Eye (tissue), 1 donor: ENCODE results near the gene CCDC137.

Source experiments
- DNase-seq: peaks from one replicate; pipeline ENCODE4 v3.0.0-alpha.2; 2015

CCDC137 gene

DNA sequence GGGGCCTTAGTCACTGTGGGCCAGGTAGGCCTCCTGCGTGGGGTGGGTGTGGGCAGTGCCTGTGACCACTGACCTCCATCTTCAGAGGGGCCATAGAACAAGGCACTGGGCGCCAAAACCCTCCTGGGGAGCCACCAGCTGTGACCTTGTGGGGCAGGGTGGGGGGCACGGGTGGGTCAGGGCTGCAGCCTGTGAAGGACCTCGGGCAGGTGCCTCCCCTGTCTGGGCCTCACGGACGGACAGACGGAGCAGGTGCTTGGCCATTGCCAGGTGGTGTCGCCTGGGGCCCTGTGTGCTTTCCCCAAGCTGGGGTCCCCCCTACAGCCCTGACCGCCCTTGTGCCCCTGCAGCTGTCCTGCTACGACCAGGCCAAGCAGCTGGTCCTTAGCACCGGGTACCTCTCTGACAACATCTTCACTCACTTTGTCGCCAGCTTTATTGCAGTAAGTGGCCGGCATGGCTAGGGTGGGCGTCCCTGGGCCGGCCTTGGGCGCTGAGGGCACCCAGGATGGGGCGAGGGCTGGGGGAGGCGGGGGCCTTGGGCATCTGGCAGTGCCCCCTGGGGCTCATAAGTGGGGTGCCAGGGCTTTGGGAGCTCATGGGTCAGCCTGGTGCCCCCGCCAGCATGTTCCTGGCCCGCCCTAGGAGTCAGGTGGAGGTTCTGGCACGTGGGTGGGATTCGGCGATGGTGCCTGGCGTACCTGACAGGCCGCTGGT, 50.7 kb downstream of the CCDC137 start:
- no peak for DNase-seq

DNA sequence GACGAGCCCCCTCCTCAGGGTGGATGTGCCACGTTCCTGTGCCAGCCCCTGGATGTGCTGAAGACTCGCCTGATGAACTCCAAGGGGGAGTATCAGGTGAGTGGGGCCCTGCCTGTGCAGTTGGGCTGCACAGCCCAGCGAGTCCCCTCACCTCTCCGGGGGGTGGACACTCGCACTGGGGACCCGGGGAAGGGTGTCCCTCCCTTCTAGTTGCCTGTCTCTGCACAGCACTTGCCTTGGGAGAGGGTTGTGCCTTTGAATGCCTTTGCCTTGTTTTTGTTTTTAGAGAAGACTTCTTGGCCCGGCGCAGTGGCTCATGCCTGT, 51.2 kb downstream of the CCDC137 start:
- no peak for DNase-seq

DNA sequence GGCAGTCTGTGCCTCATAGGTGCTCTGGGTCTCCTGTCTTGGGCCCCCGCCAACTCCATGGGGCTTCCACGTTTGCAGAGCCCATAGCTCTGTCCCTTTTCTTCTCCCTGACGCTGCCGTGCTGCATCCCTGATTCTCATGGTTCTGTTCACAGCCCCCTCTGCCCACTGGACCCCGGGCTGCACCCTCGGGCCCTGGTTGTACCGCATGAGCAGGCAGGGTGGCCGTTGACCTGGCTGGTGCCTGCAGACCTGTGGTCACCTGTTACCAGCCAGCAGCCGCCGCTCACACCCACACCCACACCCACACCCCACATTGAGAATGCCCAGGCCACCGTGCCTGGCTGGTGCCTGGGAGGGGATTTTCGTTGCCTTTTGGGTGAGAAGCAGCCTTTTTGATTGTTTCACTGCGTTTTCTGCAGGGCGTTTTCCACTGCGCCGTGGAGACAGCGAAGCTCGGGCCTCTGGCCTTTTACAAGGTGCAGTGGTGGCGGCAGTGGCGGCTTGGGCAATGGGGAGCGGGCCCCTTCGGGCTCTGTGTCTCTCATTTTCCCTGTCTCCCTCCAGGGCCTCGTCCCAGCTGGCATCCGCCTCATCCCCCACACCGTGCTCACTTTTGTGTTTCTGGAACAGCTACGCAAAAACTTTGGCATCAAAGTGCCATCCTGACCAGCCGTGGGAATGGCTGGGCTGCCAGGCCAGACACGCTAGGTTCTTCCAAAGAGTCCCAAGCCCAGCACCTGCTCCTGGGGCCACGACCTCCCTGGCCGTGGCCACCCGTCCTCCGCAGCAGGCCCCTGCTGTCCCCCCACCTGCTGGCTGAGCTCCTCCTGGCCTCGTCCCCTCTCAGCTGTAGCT, 53.1 kb downstream of the CCDC137 start:
- DNase-seq = no peak

DNA sequence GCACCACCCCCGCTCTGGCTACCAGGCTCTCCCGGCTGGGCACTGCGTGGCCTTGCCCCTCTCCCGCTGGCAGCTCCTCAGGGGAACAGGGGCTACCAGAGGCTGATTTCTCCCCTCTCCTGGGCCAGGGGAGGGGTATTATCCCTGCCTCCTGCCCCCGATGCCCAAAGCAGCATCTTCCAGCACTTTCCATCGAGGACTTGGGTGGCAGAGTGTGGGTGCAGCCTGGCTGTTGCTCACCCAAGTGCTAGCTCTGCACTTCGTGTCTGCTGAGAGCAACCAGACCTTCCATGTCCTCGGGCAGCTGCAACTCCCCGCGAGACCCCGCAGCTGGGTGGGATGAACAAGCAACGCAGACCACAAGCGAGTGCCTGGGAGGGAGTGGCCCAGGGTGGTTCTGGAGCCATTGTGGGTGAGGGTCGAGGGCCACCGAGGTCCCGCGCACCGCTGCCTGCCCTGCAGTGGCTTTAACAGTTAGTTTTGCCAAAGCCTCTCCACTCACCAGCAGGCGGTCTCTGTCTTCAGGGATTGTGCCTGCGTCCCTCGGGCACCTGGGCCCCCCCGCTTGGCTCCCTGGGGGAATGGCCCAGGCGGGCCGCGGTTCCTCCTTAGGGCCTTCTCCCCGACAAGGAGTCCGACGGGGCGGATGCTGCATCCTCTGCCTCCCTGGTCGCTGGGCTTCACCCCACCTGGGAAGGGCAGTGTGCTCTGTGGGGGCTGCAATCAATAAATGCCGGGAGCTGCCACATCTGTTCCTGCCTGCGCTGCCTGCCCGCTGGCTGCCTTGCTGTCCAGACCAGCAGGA, 53.9 kb downstream of the CCDC137 start:
- DNase-seq = no peak

DNA sequence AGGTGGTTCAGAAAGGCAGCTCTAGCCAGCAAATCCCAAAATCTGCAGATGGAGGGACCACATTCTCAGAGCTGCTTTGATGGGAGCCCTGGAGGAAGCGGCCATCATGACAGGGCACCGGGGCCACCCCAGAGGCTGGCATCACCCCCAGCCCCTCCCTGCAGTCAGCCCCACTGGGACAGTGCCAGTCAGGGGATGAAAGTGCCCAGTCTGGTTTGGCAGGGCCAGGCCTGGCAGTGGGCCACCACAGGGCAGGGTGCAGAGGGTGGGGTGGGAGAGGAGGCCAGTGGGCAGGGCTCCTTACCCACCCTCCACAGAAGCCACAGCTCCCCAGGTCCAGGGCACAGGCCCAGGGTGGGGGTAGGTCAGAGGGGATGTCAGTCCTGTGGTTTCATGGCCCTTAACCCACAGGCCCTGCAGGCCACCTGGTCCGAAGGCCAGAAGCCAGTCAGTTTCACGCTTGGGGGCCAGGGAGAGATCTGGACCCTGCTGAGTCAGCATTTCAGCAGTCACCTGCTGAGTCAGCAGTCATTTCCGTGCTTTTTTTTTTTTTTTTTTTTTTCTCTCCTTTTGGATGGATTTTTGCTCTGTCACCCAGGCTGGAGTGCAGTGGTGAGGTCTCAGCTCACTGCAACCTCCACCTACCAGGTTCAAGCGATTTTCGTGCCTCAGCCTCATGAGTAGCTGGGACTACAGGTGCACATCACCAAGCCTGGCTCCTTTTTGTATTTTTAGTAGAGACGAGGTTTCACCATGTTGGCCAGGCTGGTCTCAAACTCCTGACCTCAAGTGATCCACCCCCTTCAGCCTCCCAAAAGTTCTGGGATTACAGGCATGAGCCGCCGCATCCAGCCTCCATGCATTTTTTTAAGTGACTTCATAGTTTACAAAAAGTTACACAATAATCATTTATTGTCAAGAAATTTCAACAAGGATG, 55.9 kb downstream of the CCDC137 start:
- DNase-seq = no peak
